Hypothalamus (tissue), 51 donors: ENCODE data around the gene TMEM201.
A peak's percentile ranks its signal among the peaks of the same experiment; 100 is the strongest.
"Not testable (repeated sequence)": the region's sequence is repeated elsewhere in the genome, so short reads cannot be mapped to it uniquely, and the experiment has no call there.

ENCODE experiments used
- DNase-seq, 51 donors: peaks; one replicate each; lab custom pipeline; 2025; lab: John Stamatoyannopoulos, UW

The TMEM201 gene

GRCh38 chr1:9615316-9616063, 26.8 kb downstream of the TMEM201 start:
- peak in 25 of 51 donors; percentile 6 to 61 (median 29) for DNase-seq

DNA sequence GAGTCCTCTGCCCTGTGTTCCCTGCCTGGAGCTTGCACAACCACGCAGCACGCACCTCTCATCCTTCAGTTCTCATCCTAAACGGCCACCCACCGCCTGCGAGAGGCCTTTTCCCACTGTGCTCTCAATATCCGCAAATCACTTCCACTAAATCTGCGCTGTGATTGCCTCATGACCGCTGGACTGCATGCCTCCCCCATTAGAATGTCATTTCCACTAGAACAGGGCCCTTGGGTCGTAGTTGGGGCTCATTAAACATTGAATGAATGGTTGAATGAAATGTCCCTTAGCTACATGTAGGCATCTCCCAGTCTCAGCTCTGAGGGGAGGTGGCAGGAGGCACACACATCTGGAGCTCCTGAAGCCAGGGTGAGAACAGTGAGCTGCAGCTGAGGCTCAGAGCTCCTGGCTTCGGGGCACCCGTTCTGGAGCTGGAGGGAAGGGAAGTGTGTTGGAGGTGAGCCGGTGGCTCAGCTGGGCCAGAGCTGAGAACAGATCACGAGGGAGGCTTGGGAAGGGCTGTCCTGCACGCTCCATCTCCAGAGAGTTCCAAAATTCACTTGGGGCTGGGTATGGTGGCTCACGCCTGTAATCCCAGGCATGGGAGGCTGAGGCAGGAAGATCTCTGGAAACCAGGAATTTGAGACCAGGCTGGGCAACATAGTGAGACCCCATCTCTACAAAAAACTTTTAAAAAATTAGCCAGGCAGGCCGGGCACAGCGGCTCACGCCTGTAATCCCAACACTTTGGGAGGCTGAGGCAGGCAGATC, 30.4 kb downstream of the TMEM201 start:
- no peak for DNase-seq

DNA sequence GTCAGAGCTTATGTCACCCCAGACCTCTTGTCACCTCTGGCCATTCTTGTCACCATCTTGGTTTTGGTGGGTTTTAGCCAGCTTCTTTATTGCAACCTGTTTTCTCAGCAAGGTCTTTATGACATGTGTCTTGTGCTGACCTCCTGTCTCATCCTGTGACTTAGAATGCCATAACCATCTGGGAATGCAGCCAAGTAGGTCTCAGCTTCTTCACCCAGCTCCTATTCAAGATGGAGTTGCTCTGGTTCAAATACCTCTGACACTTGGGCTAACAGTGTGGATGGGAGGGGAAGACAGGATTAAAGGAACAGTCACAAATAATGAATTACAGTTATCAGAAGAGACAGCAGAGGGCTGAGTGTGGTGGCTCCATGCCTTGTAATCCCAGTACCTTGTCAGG, 32.3 kb downstream of the TMEM201 start:
- DNase-seq: no peak

DNA sequence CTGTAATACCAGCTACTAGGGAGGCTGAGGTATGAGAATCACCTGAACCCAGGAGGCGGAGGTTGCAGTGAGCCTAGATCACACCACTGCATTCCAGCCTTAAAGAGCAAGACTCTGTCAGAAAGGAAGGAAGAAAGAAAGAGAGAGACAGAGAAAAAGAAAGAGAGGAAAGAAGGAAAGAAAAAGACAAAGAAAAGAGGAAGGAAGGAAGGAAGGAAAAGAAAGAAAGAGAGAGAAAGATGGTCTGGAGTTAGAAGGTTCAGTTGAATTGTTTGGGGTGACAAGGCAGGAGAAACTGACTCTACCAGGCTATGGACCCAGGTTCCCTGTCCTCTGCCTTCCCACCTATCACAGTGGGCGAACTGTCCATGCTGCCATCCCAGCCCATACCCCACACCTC, 35.4 kb downstream of the TMEM201 start:
- no peak for DNase-seq

GRCh38 chr1:9625030-9625429, 36.3 kb downstream of the TMEM201 start:
- DNase-seq: not testable (repeated sequence)

GRCh38 chr1:9626201-9626608, 37.5 kb downstream of the TMEM201 start:
- DNase-seq: no peak

DNA sequence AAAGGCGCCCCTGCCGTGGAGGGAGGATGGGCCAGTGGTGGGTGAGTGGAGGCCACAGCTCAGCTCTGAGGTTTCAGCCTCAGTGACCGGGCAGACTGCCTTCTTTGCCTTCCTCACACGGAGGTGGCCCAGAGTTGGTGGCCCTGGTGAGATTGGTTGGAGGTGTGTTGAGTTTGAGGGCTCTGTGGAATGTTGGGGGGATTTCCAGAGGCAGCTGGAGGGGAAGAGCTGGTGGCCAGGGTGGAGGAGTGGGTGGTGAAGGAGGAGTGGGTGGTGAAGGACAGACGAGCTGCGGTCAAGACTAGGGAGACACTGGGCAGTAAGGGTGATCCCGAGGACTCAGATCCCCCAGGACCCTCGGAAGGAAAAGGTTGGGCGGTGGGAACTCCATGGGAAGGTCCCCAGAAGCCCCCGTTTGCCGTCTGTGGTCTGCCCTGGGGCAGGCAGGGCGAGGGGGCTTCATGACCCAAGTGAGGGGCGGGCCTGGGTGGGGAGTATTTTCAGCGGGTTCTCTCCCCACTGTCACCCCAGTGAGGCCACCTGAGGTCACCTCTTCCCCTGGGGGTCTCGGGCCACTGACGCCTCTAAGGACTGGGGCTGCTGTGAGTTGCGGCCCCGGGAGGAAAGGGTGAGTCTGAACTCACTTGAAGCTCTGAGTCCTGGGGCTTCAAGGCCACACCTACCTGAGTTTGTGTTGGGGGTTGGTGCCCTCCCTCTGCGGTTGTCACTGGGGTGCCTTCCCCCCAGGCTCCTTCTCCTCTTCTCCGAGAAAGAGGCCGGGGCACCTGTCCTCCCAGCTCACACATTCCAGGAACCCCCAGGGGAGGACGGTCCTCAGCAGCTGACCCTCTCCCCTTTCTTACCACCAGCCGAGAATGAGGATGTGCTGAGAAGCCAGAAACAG, 40.1 kb downstream of the TMEM201 start:
- no peak for DNase-seq

DNA sequence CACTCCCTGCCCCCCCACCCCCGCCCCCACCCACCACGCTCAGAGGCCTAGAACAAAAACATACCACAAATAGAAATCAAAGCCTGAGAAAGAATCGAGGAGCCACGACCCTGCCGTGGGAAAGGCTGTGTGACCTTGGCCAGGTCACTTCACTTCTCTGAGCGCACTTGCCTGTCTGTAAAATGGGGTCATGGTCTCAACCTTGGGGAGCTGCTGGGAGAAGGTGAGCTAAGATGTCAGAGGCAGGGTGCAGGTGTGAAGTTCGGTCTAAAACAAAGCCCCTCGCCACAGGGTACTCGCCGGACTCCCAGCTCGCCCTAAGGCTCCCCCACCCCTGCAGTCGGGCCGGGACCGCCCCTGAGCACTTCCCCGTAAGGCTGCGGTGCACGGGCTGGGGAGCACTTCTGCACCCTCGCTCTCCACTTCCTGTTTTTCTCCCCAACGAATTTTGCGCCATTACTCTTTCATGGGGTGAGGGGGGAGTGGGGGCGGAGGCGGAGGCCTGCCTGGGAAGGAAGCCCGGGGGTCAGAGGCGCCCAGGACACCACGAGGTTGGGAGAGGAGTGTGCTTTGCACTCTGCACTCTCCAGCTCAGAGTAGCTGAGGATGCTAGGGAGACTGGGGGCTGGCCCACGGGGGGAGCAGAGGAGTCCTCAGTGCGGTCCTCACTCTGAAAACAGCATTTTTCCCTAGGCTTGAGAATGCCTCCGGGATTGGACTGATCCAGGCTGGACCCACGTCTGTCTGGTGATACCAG, 40.9 kb downstream of the TMEM201 start:
- DNase-seq: peak in 10 of 51 donors; percentile 9 to 30 (median 17)

DNA sequence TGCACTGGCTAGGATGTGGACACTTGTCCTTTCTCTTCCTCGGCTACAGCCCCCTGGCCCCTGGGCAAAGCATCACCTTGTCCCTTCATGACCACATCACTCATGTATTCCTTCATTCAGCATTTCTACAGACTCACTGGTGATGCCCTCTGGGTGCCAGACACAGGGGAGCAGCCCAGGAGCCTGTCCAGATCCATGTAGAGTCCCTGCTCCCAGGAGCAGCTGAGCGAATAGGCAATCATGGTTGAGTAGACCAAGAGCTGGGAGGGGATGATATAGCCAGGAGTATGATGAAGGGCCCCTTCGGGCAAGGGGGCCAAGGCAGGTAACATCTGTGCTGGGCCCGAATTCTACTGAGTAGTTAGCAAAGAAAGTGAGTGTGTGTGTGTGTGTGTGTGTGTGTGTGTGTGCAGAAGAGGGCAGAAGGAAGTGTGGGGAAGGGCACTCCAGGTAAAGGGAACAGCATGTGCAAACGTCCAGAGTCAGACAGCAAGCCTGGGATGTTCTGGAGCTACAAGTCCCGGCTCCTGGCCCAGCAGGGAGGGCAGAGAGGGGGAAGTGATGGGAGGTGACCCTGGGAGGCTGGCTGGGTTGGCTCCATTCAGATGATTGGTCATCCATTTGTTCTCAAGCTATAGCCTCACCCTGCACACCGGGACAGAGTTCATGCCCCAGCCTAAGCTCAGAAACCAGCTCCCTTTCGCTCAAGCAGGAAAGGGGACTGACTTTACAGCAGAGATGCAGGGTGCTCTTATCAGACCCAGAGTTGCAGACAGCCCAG, 41.8 kb downstream of the TMEM201 start:
- DNase-seq: no peak

DNA sequence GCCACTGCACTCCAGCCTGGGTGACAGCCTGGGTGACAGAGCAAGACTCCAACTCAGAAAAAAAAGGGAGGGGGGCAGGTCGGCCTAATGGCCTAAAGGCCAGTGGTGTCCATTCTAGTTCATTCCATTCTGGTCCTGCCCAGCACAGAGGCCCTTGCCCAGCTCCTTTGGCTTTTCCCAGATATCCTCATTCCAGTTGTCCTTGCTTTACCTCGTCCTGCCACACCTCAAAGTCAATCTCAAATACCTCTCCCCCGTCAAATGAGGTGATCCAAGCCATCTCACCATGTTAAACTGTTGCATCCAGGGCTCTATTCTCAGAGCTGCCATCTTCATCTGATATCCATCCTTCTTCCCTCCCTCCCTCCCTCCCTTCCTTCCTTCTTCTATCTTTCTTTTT, 42.9 kb downstream of the TMEM201 start:
- no peak for DNase-seq

DNA sequence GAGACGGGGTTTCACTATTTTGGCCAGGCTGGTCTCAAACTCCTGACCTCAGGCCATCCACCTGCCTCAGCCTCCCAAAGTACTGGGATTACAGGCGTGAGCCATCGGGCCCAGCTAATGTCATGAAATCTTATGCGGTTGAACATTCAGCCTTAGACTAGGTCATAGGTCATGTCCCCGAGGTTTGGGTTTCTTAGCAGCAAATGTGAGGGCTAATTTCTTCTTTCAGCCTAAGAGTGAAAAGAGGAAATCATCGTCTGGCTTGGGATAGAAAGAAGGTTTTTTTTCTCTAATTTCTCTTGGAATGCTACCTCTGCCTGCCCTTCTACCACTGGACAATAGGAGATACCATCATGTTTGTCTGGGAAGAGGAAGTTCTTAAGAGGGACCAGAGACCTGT, 44.8 kb downstream of the TMEM201 start:
- DNase-seq: no peak

GRCh38 chr1:9634582-9634981, 45.9 kb downstream of the TMEM201 start:
- no peak for DNase-seq

- DNase-seq: no peak
Measured at GRCh38 chr1:9639227-9639626, 50.5 kb downstream of the TMEM201 start.

DNA sequence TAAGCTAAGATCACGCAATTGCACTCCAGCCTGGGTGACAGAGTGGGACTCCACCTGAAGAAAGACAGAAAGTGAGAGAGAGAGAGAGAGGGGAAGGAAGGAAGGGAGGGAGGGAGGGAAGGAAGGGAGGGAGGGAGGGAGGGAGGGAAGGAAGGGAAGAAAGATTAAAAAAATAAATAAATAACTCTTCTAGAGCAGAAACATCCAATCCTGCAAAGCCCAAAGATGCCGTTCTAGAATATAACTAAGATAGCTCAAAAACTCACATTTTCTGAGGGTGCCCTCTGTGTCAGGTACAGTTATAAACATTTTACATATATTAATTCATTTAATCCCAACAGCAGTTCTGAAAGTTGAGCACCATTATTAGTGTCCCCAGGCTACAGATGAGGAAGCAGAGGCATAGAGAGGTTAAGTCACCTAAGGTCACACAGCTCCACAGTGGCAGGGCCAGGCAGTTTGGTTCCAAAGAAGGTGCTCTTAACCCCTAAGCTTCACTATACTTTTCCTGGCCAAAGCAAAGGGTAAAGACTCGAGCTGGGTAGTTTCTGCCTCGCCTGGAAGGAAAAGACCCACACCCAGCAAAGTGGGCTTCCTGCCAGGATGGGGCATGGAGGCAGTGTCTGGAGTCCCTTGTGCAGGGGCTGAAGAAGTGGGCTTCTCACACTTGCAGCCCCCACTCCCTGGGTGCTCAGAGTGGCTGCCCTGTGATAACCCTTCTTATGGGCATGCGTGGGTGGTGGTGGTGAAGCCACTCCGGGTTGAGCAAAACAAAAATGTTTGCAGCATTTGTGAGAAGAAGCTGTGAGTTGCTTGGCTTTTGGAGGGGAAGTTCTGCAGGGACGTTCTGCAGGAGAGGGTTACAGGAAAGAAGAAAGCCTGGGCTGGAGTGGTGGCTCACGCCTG, 54.9 kb downstream of the TMEM201 start:
- no peak for DNase-seq

GRCh38 chr1:9646037-9646436, 57.3 kb downstream of the TMEM201 start:
- DNase-seq: no peak

DNA sequence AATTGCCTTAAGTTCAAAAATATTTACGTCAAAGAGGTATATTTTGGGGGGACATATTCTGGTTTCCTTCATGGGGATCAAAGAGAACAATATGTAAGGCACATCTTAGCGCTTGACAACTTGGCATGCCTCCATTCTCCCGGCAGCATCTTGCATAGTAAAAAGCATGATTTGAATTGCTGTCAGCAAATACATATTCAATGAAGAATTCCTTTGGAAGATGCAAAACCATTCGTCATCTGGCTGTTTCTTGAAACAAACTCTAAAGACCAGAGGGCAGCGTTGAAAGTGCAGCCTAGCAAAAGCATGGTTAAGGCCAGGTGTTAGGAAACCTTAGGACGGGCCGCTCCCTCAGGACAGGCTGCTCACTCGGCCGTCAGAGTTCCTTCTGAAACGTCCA, 59.5 kb downstream of the TMEM201 start:
- DNase-seq: no peak

DNA sequence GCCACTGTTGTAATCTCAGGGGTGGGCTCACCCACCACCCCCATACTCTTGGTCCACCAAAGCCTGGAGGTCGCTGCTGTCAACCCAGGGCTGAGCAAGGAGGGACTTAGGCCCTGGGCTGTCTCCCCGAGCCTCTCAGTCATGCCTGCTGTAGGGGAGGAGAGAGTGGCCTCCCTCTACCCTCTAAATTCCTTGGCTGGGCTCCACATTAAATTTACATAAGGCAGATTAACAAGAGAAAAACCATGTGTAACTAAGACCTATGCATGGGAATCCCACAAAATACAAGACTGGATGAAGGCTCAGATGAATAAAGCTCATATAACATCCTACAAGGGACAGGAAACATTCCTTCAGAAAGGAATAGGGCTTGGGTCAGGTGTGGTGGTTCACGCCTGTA, 61.1 kb downstream of the TMEM201 start:
- DNase-seq: no peak

- DNase-seq: no peak
Measured at GRCh38 chr1:9651220-9651564, 62.5 kb downstream of the TMEM201 start.
